K562 (cell line): ENCODE results near the gene RCOR2. TPM values are rescaled to one million over a fixed set of nuclear protein-coding genes. Genes with fewer than 3 reads are reported as not detected.

Experiments used
- ATAC-seq: fragments of 200-7000 bp; cut with Tn5 transposase; 3 replicates; pipeline ENCODE4 v1.9.1; 2020; ENCODE audit warnings: moderate library complexity
- BruUV-seq: library from RNA; stranded (reverse); fragments of 400-500 nt; replicated peaks from 2 replicates; lab custom pipeline; 2021; lab: Mats Ljungman, UMichigan
- CTCF ChIA-PET: fragments of 300-600 bp; formaldehyde crosslinking; extraction: SDS; loops from one replicate; lab custom pipeline; 2021; ENCODE audit warnings: low intra/inter-chr PET ratio; lab: Yijun Ruan, JAX
- POLR2A ChIA-PET: fragments of 300-600, 350-650 bp; sonication (Branson Sonifier 250); formaldehyde crosslinking; extraction: SDS; loops from one replicate; lab custom pipeline; 2021; ENCODE audit warnings: antibody characterized with exemption, inconsistent platforms; lab: Yijun Ruan, JAX
- DNase-seq, 4 experiments: peaks; one replicate each; pipeline versions ENCODE4 v3.0.0 to v3.0.0-alpha.2; 2011 to 2018; ENCODE audit warnings: low spot score in 3 of 4, mixed read lengths in 3 of 4; ENCODE audit errors: extremely low read depth in 1 of 4
- FAIRE-seq: peaks from 2 replicates; lab custom pipeline; 2011; peaks lifted over from hg19 to GRCh38; lab: Jason Lieb, UNC
- H2AFZ ChIP-seq: 2 replicates; pipeline ENCODE4 v1.6.0; 2011; ENCODE audit warnings: low read depth, low read length, control low read depth, inconsistent platforms
- H3K27ac ChIP-seq: fragments of 200-600 bp; 3 replicates; pipeline ENCODE4 v1.8.0; 2011; ENCODE audit warnings: low read depth, mild to moderate bottlenecking, control low read depth, inconsistent platforms, low read length, moderate library complexity, mixed read lengths; ENCODE audit errors: extremely low read depth
- H3K27me3 ChIP-seq, 2 experiments: fragments of 300-600 bp in 1 of 2; 2 replicates in 1 of 2; 3 replicates in 1 of 2; pipeline versions ENCODE4 v1.6.0 to v1.8.0; 2011; ENCODE audit warnings: inconsistent platforms in 2 of 2, low read length in 2 of 2, mild to moderate bottlenecking in 1 of 2, mixed read lengths in 1 of 2, moderate library complexity in 1 of 2; ENCODE audit not compliant: control insufficient read depth in 2 of 2, insufficient read depth in 2 of 2
- H3K36me3 ChIP-seq: fragments of 300-600 bp; 3 replicates; pipeline ENCODE4 v1.8.0; 2011; ENCODE audit warnings: mild to moderate bottlenecking, low read length, inconsistent platforms; ENCODE audit not compliant: control insufficient read depth, insufficient read depth
- H3K4me1 ChIP-seq, 2 experiments: fragments of 200-600 bp in 1 of 2; replicated peaks in 1 of 2; 2 replicates in 1 of 2; 3 replicates in 1 of 2; pipeline versions ENCODE4 v1.5.1 to v1.8.0; 2011; ENCODE audit warnings: inconsistent platforms in 2 of 2, low read length in 2 of 2, mild to moderate bottlenecking in 1 of 2, mixed read lengths in 1 of 2, moderate library complexity in 1 of 2; ENCODE audit not compliant: control insufficient read depth in 2 of 2, insufficient read depth in 2 of 2
- H3K4me2 ChIP-seq: 2 replicates; pipeline ENCODE4 v1.6.1; 2011; ENCODE audit warnings: low read length, control low read depth, inconsistent platforms, mixed read lengths; ENCODE audit not compliant: insufficient read depth
- H3K4me3 ChIP-seq: fragments of 200-600 bp; sonication (generic), shearing (Covaris generic); 2 replicates; pipeline ENCODE4 v1.5.1; 2016; ENCODE audit warnings: control low read depth, inconsistent platforms
- H3K79me2 ChIP-seq: fragments of 200-600 bp; 3 replicates; pipeline ENCODE4 v1.8.0; 2011; ENCODE audit warnings: low read length, inconsistent platforms; ENCODE audit not compliant: control insufficient read depth, insufficient read depth
- H3K9ac ChIP-seq, 2 experiments: 2 replicates each; pipeline versions ENCODE4 v1.6.0 to v1.6.1; 2011; ENCODE audit warnings: low read depth in 2 of 2, low read length in 2 of 2, control low read depth in 1 of 2, inconsistent platforms in 1 of 2, mild to moderate bottlenecking in 1 of 2, mixed read lengths in 1 of 2; ENCODE audit not compliant: insufficient read depth in 1 of 2
- H3K9me1 ChIP-seq: one replicate; pipeline ENCODE4 v1.6.0; 2011; ENCODE audit warnings: inconsistent platforms, mild to moderate bottlenecking, low read length, moderate library complexity; ENCODE audit not compliant: control insufficient read depth, insufficient read depth
- H3K9me3 ChIP-seq: replicated peaks from 2 replicates; pipeline ENCODE4 v1.5.1; 2011; ENCODE audit warnings: low read depth, low read length, inconsistent platforms; ENCODE audit not compliant: control insufficient read depth, insufficient read depth
- H4K20me1 ChIP-seq: replicated peaks from 2 replicates; pipeline ENCODE4 v1.6.1; 2011; ENCODE audit warnings: low read length, inconsistent platforms, mixed read lengths; ENCODE audit not compliant: control insufficient read depth, insufficient read depth
- FOS ChIP-seq: IDR thresholded peaks from 3 replicates; pipeline ENCODE4 v1.6.1; 2011; ENCODE audit not compliant: insufficient read length; ENCODE audit errors: extremely low read depth
- FOSL1 ChIP-seq: fragments of 200-800 bp; sonication (Bioruptor generic); conservative IDR thresholded peaks from 2 replicates; pipeline ENCODE4 v1.6.1; 2016; ENCODE audit warnings: missing genetic modification characterization, missing compliant biosample characterization
- FOXA1 ChIP-seq: fragments of 450-650 bp; IDR thresholded peaks from 2 replicates; pipeline ENCODE4 v1.6.1; 2016; ENCODE audit warnings: mild to moderate bottlenecking, borderline replicate concordance
- HMG20A ChIP-seq: fragments of 450-650 bp; formaldehyde crosslinking; conservative IDR thresholded peaks from 2 replicates; pipeline ENCODE4 v1.4.0; 2020; ENCODE audit warnings: mild to moderate bottlenecking, mixed read lengths
- MBD2 ChIP-seq: sonication (generic); IDR thresholded peaks from 2 replicates; pipeline ENCODE4 v1.6.1; 2016; ENCODE audit warnings: low read depth, borderline replicate concordance
- MTA3 ChIP-seq: fragments of 450-650 bp; formaldehyde crosslinking; IDR thresholded peaks from 2 replicates; pipeline ENCODE4 v1.6.1; 2017; ENCODE audit warnings: mild to moderate bottlenecking, borderline replicate concordance
- NELFE ChIP-seq: IDR thresholded peaks from 2 replicates; pipeline ENCODE4 v1.6.1; 2011; ENCODE audit warnings: mild to moderate bottlenecking; ENCODE audit not compliant: insufficient read depth, insufficient read length
- NEUROD1 ChIP-seq: fragments of 150-350 bp; IDR thresholded peaks from 2 replicates; pipeline ENCODE4 v1.6.1; 2014; ENCODE audit warnings: borderline replicate concordance, low read length, low read depth; ENCODE audit not compliant: partially characterized antibody
- SMAD1 ChIP-seq: fragments of 150-350 bp; IDR thresholded peaks from 2 replicates; pipeline ENCODE4 v1.6.1; 2014; ENCODE audit warnings: low read length, low read depth; ENCODE audit not compliant: partially characterized antibody
- SMAD3 ChIP-seq: fragments of 450-650 bp; formaldehyde crosslinking; conservative IDR thresholded peaks from 2 replicates; pipeline ENCODE4 v1.4.0; 2020; ENCODE audit warnings: mild to moderate bottlenecking
- SMC3 ChIP-seq: conservative IDR thresholded peaks from 2 replicates; pipeline ENCODE4 v1.6.1; 2011; ENCODE audit warnings: low read depth, low read length, improper control_type of control experiment; ENCODE audit not compliant: insufficient read depth
- ZBED1 ChIP-seq: IDR thresholded peaks from 2 replicates; pipeline ENCODE4 v1.6.1; 2014
- ZNF24 ChIP-seq: fragments of 450-650 bp; IDR thresholded peaks from 2 replicates; pipeline ENCODE4 v1.6.1; 2016
- ZNF274 ChIP-seq: IDR thresholded peaks from 2 replicates; pipeline ENCODE4 v1.6.1; 2011; ENCODE audit warnings: low read depth, mild to moderate bottlenecking, low read length, moderate library complexity, borderline replicate concordance
- ZNF551 ChIP-seq: fragments of 250-450 bp; sonication (Bioruptor Pico); IDR thresholded peaks from 2 replicates; pipeline ENCODE4 v1.5.0; 2021; ENCODE audit warnings: mild to moderate bottlenecking, moderate library complexity
- WGBS: fragments of 100-300 bp; shearing (Covaris generic); methylation state at CpG from one replicate; pipeline ENCODE4 v1.1.6; 2016; ENCODE audit warnings: low coverage, mixed read lengths; ENCODE audit not compliant: insufficient coverage; ENCODE audit errors: missing lambda C conversion rate; 5-methylcytosine and 5-hydroxymethylcytosine counted together
- in situ Hi-C: fragments of 300-500 bp; cut with MboI; formaldehyde crosslinking; loops from 4 replicates; pipeline ENCODE4 v1.15.0; 2018; ENCODE audit warnings: inconsistent platforms, mixed read lengths
- intact Hi-C: fragments of 100-400 bp; cut with micrococcal nuclease; formaldehyde crosslinking; loops from 2 replicates; pipeline ENCODE4 v1.14.2; 2022
- polyA plus RNA-seq, 8 experiments: library from polyadenylated mRNA; depleted of rRNA in 4 of 8; stranded (reverse) in 5 of 8; unstranded in 3 of 8; fragments of >200 nt; fragmentation: Nextera tagmentation in 2 of 8; fragmentation: Illumina TruSeq in 1 of 8; extraction: Ambion mirVana in 2 of 8; extraction: Trizol in 1 of 8; gene quantifications; 2 replicates each; pipeline versions ENCODE4 v1.2.1 to v1.2.3, GENCODE V29; 2011 to 2014; ENCODE audit warnings: inconsistent platforms in 1 of 8, missing spikeins in 1 of 8
- total RNA-seq, 7 experiments: library from RNA; depleted of rRNA in 6 of 7; stranded (reverse); fragments of >200 nt in 6 of 7; fragmentation: Illumina TruSeq in 2 of 7; extraction: Trizol in 2 of 7; gene quantifications; 2 replicates each; pipeline versions ENCODE4 v1.2.1 to v1.2.3, GENCODE V29; 2011 to 2021; ENCODE audit warnings: low replicate concordance in 1 of 7
- TF ChIP-seq, protein P1 (sequence below): fragments of 450-650 bp; IDR thresholded peaks from 2 replicates; pipeline ENCODE4 v1.6.1; 2018; ENCODE audit not compliant: partially characterized antibody
- TF ChIP-seq, protein P2 (sequence below), 2 experiments: fragments of 450-650 bp; conservative IDR thresholded peaks; 2 replicates each; pipeline ENCODE4 v1.6.1; 2017; ENCODE audit warnings: mild to moderate bottlenecking in 2 of 2, moderate library complexity in 2 of 2

The RCOR2 gene
- total and polyA plus RNA-seq, 9 of the 15 experiments (the other 6 are each of a cell fraction or from before 2014, with no cell fraction given), result 0.04 to 6.5 (median 2.5) TPM; not detected in 1

DNA sequence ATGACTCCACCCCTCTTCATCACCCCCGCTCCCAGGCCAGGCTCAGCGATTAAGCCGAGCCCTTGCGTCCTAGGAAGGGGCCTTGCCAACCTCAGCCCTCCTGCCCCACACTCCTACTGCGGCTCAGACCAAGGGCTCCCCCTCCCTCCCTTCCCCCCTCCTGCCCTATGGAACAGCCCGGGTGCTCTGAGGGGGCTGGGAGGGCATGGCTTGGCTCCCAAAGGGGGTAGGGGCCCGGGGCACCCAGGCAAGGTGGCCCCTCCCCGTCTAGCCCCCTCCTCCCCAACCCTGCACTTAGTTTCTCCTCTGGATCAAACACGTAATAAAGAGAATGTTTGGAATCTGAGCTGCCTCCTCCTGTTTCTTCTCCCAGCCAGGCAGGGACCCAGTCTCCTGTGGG, 6.3 kb downstream of the RCOR2 start:
- Histone ChIP-seq H3K27me3 (no peaks in the 10 kb centered on the region), H3K4me1 (peaks cover 1 to 46% of the 10 kb centered on the region in 2 experiments; a peak in 3 of 5 replicates), H3K9me1 (no peaks in the 10 kb centered on the region), H3K36me3 (peaks cover 41% of the 10 kb centered on the region; the same call in 2 of the 3 replicates), H2AFZ (no peak overlapping the region), H3K9ac (no peak overlapping the region), H3K4me2 (no peak overlapping the region), H4K20me1 (no peaks in the 10 kb centered on the region), H3K27ac (no peak overlapping the region), H3K9me3 (no peaks in the 10 kb centered on the region), H3K79me2 (no peaks in the 10 kb centered on the region), H3K4me3 (no peak overlapping the region)
- intact Hi-C loops (no loop called here), in situ Hi-C loops (no loop called here)
- TF ChIP-seq FOXA1 (no peak), FOS (no peak), SMAD3 (CRISPR knock-in tag) (no peak), NEUROD1 (no peak), SMC3 (no peak), MBD2 (no peak), ZNF24 (no peak), FOSL1 (tag) (no peak), SMAD1 (no peak), NELFE (no peak), ZNF274 (no peak), ZBED1 (no peak), MTA3 (no peak), HMG20A (no peak), ZNF551 (CRISPR knock-in tag) (no peak)
- TF ChIP-seq, protein P1, sequence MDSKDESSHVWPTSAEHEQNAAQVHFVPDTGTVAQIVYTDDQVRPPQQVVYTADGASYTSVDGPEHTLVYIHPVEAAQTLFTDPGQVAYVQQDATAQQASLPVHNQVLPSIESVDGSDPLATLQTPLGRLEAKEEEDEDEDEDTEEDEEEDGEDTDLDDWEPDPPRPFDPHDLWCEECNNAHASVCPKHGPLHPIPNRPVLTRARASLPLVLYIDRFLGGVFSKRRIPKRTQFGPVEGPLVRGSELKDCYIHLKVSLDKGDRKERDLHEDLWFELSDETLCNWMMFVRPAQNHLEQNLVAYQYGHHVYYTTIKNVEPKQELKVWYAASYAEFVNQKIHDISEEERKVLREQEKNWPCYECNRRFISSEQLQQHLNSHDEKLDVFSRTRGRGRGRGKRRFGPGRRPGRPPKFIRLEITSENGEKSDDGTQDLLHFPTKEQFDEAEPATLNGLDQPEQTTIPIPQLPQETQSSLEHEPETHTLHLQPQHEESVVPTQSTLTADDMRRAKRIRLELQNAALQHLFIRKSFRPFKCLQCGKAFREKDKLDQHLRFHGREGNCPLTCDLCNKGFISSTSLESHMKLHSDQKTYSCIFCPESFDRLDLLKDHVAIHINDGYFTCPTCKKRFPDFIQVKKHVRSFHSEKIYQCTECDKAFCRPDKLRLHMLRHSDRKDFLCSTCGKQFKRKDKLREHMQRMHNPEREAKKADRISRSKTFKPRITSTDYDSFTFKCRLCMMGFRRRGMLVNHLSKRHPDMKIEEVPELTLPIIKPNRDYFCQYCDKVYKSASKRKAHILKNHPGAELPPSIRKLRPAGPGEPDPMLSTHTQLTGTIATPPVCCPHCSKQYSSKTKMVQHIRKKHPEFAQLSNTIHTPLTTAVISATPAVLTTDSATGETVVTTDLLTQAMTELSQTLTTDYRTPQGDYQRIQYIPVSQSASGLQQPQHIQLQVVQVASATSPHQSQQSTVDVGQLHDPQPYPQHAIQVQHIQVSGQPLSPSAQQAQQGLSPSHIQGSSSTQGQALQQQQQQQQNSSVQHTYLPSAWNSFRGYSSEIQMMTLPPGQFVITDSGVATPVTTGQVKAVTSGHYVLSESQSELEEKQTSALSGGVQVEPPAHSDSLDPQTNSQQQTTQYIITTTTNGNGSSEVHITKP, result no peak
- TF ChIP-seq, protein P2, sequence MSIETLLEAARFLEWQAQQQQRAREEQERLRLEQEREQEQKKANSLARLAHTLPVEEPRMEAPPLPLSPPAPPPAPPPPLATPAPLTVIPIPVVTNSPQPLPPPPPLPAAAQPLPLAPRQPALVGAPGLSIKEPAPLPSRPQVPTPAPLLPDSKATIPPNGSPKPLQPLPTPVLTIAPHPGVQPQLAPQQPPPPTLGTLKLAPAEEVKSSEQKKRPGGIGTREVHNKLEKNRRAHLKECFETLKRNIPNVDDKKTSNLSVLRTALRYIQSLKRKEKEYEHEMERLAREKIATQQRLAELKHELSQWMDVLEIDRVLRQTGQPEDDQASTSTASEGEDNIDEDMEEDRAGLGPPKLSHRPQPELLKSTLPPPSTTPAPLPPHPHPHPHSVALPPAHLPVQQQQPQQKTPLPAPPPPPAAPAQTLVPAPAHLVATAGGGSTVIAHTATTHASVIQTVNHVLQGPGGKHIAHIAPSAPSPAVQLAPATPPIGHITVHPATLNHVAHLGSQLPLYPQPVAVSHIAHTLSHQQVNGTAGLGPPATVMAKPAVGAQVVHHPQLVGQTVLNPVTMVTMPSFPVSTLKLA (conservative IDR thresholded peaks at IDR 0.05), result no peak
- ATAC-seq, result no peak
- no peak for FAIRE-seq
- no TSS peak for BruUV-seq
- 74% methylated on average over 6 of the region's 9 CpGs for WGBS
- DNase-seq, result no peak
- POLR2A ChIA-PET, result no interaction called here
- CTCF ChIA-PET, result no interaction called here
